Keratinocyte (primary cell): ENCODE data around the gene SPRED3. TPM values are rescaled to one million over a fixed set of nuclear protein-coding genes. Genes with fewer than 3 reads are reported as not detected.

Experiments
- DNase-seq: peaks from one replicate; pipeline ENCODE4 v3.0.0-alpha.2; 2011; ENCODE audit warnings: low read depth, missing footprints, low spot score
- FAIRE-seq: peaks from 2 replicates; lab custom pipeline; 2011; peaks lifted over from hg19 to GRCh38; lab: Jason Lieb, UNC
- H2AFZ ChIP-seq: 2 replicates; pipeline ENCODE4 v1.6.0; 2012; ENCODE audit warnings: low read length, control low read depth, inconsistent platforms; ENCODE audit not compliant: control insufficient read depth
- H3K27ac ChIP-seq: 2 replicates; pipeline ENCODE4 v1.5.1; 2011; ENCODE audit warnings: low read length; ENCODE audit not compliant: control insufficient read depth, insufficient read depth
- H3K27me3 ChIP-seq: 3 replicates; pipeline ENCODE4 v1.6.0; 2011; ENCODE audit warnings: low read length; ENCODE audit not compliant: control insufficient read depth, insufficient read depth; ENCODE audit errors: extremely low read depth
- H3K36me3 ChIP-seq, 2 experiments: 2 replicates in 1 of 2; 3 replicates in 1 of 2; pipeline ENCODE4 v1.5.1; 2011; ENCODE audit warnings: low read length in 2 of 2, mild to moderate bottlenecking in 1 of 2; ENCODE audit not compliant: control insufficient read depth in 2 of 2, insufficient read depth in 2 of 2; ENCODE audit errors: extremely low read depth in 1 of 2
- H3K4me1 ChIP-seq: 3 replicates; pipeline ENCODE4 v1.5.1; 2011; ENCODE audit warnings: low read length; ENCODE audit not compliant: control insufficient read depth, insufficient read depth; ENCODE audit errors: extremely low read depth
- H3K4me2 ChIP-seq: 3 replicates; pipeline ENCODE4 v1.6.0; 2011; ENCODE audit warnings: low read depth, low read length; ENCODE audit not compliant: control insufficient read depth, insufficient read depth; ENCODE audit errors: extremely low read depth
- H3K4me3 ChIP-seq, 3 experiments: fragments of 200-600 bp in 1 of 3; sonication (generic) in 1 of 3; 2 replicates in 2 of 3; 3 replicates in 1 of 3; pipeline ENCODE4 v1.5.1; 2011 to 2016; ENCODE audit warnings: low read length in 3 of 3, mild to moderate bottlenecking in 3 of 3, control low read depth in 2 of 3, inconsistent platforms in 1 of 3, low read depth in 1 of 3, mixed read lengths in 1 of 3, mixed run types in 1 of 3, moderate library complexity in 1 of 3; ENCODE audit not compliant: control insufficient read depth in 2 of 3, insufficient read depth in 2 of 3; ENCODE audit errors: extremely low read depth in 1 of 3
- H3K79me2 ChIP-seq: 2 replicates; pipeline ENCODE4 v1.6.0; 2012; ENCODE audit warnings: low read length; ENCODE audit not compliant: control insufficient read depth, insufficient read depth
- H3K9ac ChIP-seq: 3 replicates; pipeline ENCODE4 v1.6.0; 2011; ENCODE audit warnings: low read length; ENCODE audit not compliant: control insufficient read depth, insufficient read depth; ENCODE audit errors: extremely low read depth
- H3K9me1 ChIP-seq: 3 replicates; pipeline ENCODE4 v1.6.0; 2011; ENCODE audit warnings: low read length; ENCODE audit not compliant: control insufficient read depth, insufficient read depth; ENCODE audit errors: extremely low read depth
- H3K9me3 ChIP-seq: 2 replicates; pipeline ENCODE4 v1.5.1; 2012; ENCODE audit warnings: low read depth, low read length; ENCODE audit not compliant: control insufficient read depth
- H4K20me1 ChIP-seq: 3 replicates; pipeline ENCODE4 v1.6.0; 2011; ENCODE audit warnings: low read length; ENCODE audit not compliant: control insufficient read depth, insufficient read depth; ENCODE audit errors: extremely low read depth
- EZH2 ChIP-seq: IDR thresholded peaks from one replicate; pipeline ENCODE4 v1.6.1; 2012; ENCODE audit warnings: inconsistent platforms, mild to moderate bottlenecking, low read length, moderate library complexity
- dilution Hi-C: fragments of 300-500 bp; cut with MboI; formaldehyde crosslinking; loops from one replicate; pipeline ENCODE4 v1.7.0; 2020; ENCODE audit warnings: low sequenced_read_pairs; ENCODE audit not compliant: extremely low pct_ligation_motif_present
- polyA plus RNA-seq, 5 experiments: library from polyadenylated mRNA; depleted of rRNA in 3 of 5; stranded (reverse) in 3 of 5; stranded (forward) in 1 of 5; unstranded in 1 of 5; fragments of >200 nt; gene quantifications; 1 replicate in 1 of 5; 2 replicates in 3 of 5; 3 replicates in 1 of 5; pipeline versions ENCODE4 v1.2.1 to v1.2.3, GENCODE V29; 2011 to 2012; ENCODE audit warnings: missing spikeins in 2 of 5, low read depth in 1 of 5, low replicate concordance in 1 of 5
- TF ChIP-seq, protein P1 (sequence below), 3 experiments: IDR thresholded peaks in 1 of 3; conservative IDR thresholded peaks in 1 of 3; optimal IDR thresholded peaks in 1 of 3; 2 replicates in 2 of 3; 3 replicates in 1 of 3; pipeline versions ENCODE3 to v1.5.1; 2011; ENCODE audit warnings: low read length in 3 of 3, mild to moderate bottlenecking in 3 of 3, moderate library complexity in 2 of 3, control low read depth in 1 of 3, inconsistent platforms in 1 of 3; ENCODE audit not compliant: insufficient read depth in 2 of 3; ENCODE audit errors: extremely low read depth in 1 of 3

The SPRED3 gene
- polyA plus RNA-seq, 1 donor (not counting 4 experiments of a cell fraction or from before 2014, with no cell fraction given): 2.6 TPM

DNA sequence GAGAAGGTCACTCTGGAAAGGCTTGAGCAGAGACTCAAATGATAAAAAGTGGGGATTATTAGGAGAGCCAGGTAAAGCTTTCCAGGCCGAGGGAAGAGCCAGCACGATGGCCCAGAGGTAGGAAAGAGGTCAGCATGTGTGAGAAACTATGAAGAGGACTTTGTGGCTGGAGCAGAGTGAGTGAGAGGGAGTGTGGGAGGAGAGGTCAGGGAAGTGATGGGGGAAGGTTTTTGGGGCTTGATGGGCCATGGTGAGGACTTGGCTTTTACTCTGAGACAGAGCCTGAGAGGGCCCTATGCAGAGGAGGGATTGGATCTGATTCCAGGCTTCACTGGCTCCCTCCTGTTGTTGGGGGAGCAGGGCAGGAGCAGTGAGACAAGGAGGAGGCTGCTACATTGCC, 47.6 kb upstream of the SPRED3 start:
- Histone ChIP-seq H3K9me1 (no peaks in the 10 kb centered on the region), H3K4me3 (no peak overlapping the region), H3K4me2 (no peak overlapping the region), H3K79me2 (no peaks in the 10 kb centered on the region), H3K9ac (no peak overlapping the region), H3K4me1 (peaks cover 18% of the 10 kb centered on the region), H2AFZ (no peak overlapping the region), H3K9me3 (no peaks in the 10 kb centered on the region), H3K36me3 (no peaks in the 10 kb centered on the region), H3K27me3 (no peaks in the 10 kb centered on the region), H4K20me1 (no peaks in the 10 kb centered on the region), H3K27ac (no peak overlapping the region)
- no peak for FAIRE-seq
- DNase-seq: no peak
- TF ChIP-seq EZH2: no peak
- TF ChIP-seq, protein P1, sequence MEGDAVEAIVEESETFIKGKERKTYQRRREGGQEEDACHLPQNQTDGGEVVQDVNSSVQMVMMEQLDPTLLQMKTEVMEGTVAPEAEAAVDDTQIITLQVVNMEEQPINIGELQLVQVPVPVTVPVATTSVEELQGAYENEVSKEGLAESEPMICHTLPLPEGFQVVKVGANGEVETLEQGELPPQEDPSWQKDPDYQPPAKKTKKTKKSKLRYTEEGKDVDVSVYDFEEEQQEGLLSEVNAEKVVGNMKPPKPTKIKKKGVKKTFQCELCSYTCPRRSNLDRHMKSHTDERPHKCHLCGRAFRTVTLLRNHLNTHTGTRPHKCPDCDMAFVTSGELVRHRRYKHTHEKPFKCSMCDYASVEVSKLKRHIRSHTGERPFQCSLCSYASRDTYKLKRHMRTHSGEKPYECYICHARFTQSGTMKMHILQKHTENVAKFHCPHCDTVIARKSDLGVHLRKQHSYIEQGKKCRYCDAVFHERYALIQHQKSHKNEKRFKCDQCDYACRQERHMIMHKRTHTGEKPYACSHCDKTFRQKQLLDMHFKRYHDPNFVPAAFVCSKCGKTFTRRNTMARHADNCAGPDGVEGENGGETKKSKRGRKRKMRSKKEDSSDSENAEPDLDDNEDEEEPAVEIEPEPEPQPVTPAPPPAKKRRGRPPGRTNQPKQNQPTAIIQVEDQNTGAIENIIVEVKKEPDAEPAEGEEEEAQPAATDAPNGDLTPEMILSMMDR (optimal IDR thresholded peaks at IDR 0.05 in 1 of 3, IDR thresholded peaks at IDR 0.05 in 1 of 3, conservative IDR thresholded peaks at IDR 0.05 in 1 of 3; ENCODE audit: extremely low read depth in 1 of 3, insufficient read depth in 2 of 3, low read length in 3 of 3): no peak
- dilution Hi-C loops: no loop called here

- Histone ChIP-seq H3K9me3 (no peaks in the 10 kb centered on the region), H3K9ac (no peak overlapping the region), H3K9me1 (no peaks in the 10 kb centered on the region), H3K79me2 (no peaks in the 10 kb centered on the region), H4K20me1 (no peaks in the 10 kb centered on the region), H3K4me1 (peaks cover 6% of the 10 kb centered on the region), H3K4me2 (no peak overlapping the region), H2AFZ (no peak overlapping the region), H3K27ac (no peak overlapping the region), H3K36me3 (no peaks in the 10 kb centered on the region), H3K4me3 (no peak overlapping the region), H3K27me3 (no peaks in the 10 kb centered on the region)
- no peak for DNase-seq
- dilution Hi-C loops: no loop called here
- no peak for FAIRE-seq
- TF ChIP-seq EZH2: no peak
- TF ChIP-seq, protein P1 (optimal IDR thresholded peaks at IDR 0.05 in 1 of 3, IDR thresholded peaks at IDR 0.05 in 1 of 3, conservative IDR thresholded peaks at IDR 0.05 in 1 of 3; ENCODE audit: extremely low read depth in 1 of 3, insufficient read depth in 2 of 3, low read length in 3 of 3): no peak
These were observed 41.7 kb upstream of the SPRED3 start for GRCh38 chr19:38346837-38347236.
